Neutrophil (primary cell): ENCODE data around the gene ORMDL2.

ENCODE experiments used
- H3K27ac ChIP-seq: fragments of 200-600 bp; sonication (generic); 2 replicates; pipeline ENCODE4 v1.5.1; 2016; ENCODE audit warnings: mild to moderate bottlenecking, moderate library complexity
- H3K27me3 ChIP-seq: fragments of 200-600 bp; sonication (generic); 2 replicates; pipeline ENCODE4 v1.6.0; 2016; ENCODE audit warnings: mild to moderate bottlenecking
- H3K36me3 ChIP-seq: fragments of 200-600 bp; sonication (generic); 2 replicates; pipeline ENCODE4 v1.5.1; 2017
- H3K4me1 ChIP-seq, 2 experiments: fragments of 200-600 bp in 1 of 2; sonication (generic) in 1 of 2; 1 replicate in 1 of 2; 2 replicates in 1 of 2; pipeline versions ENCODE4 v1.5.1 to v1.6.1; 2013 to 2016; ENCODE audit warnings: low read depth in 1 of 2, low read length in 1 of 2, mild to moderate bottlenecking in 1 of 2, moderate library complexity in 1 of 2; ENCODE audit not compliant: control insufficient read depth in 1 of 2, insufficient read depth in 1 of 2
- H3K4me3 ChIP-seq, 2 experiments: fragments of 200-600 bp in 1 of 2; sonication (generic) in 1 of 2; 1 replicate in 1 of 2; 2 replicates in 1 of 2; pipeline ENCODE4 v1.5.1; 2013 to 2016; ENCODE audit warnings: low read depth in 1 of 2, low read length in 1 of 2, mild to moderate bottlenecking in 1 of 2, moderate library complexity in 1 of 2
- H3K9me3 ChIP-seq: fragments of 200-600 bp; sonication (generic); 2 replicates; pipeline ENCODE4 v1.5.1; 2016
- CTCF ChIP-seq: fragments of 200-600 bp; sonication (generic); IDR thresholded peaks from 2 replicates; pipeline ENCODE4 v1.5.1; 2016; ENCODE audit warnings: antibody characterized with exemption

Gene ORMDL2

GRCh38 chr12:55817345-55818139, at the start of gene ORMDL2, which contains the start of gene SARNP:
ORMDL2 (plus strand) TSS chr12:55818041; CDS start chr12:55819000, 959 bp downstream.
SARNP (minus strand) TSS chr12:55817724; CDS start chr12:55817701, 23 bp downstream.
- Histone ChIP-seq H3K27ac (peak within 1 kb of the TSS; percentile 85), H3K27me3 (no peaks in the 10 kb centered on the region), H3K9me3 (no peaks in the 10 kb centered on the region), H3K36me3 (peaks cover 48% of the 10 kb centered on the region), H3K4me1 (peaks cover 23 to 28% of the 10 kb centered on the region in 2 experiments), H3K4me3 (peak within 1 kb of the TSS; percentile 78 to 86)
- TF ChIP-seq CTCF = peak; percentile 11

- H3K4me3 ChIP-seq = no peak overlapping the region
- no peak for TF ChIP-seq CTCF
- no peaks in the 10 kb centered on the region for H3K9me3 ChIP-seq
- H3K4me1 ChIP-seq = peaks cover 6% of the 10 kb centered on the region in 2 experiments
- peaks cover 48% of the 10 kb centered on the region for H3K36me3 ChIP-seq
- no peak overlapping the region for H3K27ac ChIP-seq
- no peaks in the 10 kb centered on the region for H3K27me3 ChIP-seq
Measured at GRCh38 chr12:55771736-55772135, 46.1 kb upstream of the ORMDL2 start.

- TF ChIP-seq CTCF = no peak
- Histone ChIP-seq H3K9me3 (no peaks in the 10 kb centered on the region), H3K27me3 (no peaks in the 10 kb centered on the region), H3K4me3 (no peak overlapping the region), H3K4me1 (no peaks in the 10 kb centered on the region), H3K27ac (no peak overlapping the region), H3K36me3 (peaks cover 71% of the 10 kb centered on the region)
Measured at GRCh38 chr12:55777856-55778255, 40.0 kb upstream of the ORMDL2 start.

GRCh38 chr12:55780685-55781084, 37.2 kb upstream of the ORMDL2 start:
- H3K9me3 ChIP-seq = no peaks in the 10 kb centered on the region
- H3K36me3 ChIP-seq = peaks cover 88% of the 10 kb centered on the region
- H3K4me1 ChIP-seq = no peaks in the 10 kb centered on the region
- no peak for TF ChIP-seq CTCF
- H3K27ac ChIP-seq = peak overlapping the region; percentile 9
- no peaks in the 10 kb centered on the region for H3K27me3 ChIP-seq
- no peak overlapping the region for H3K4me3 ChIP-seq

GRCh38 chr12:55788546-55788945, 29.3 kb upstream of the ORMDL2 start:
- Histone ChIP-seq H3K4me1 (no peaks in the 10 kb centered on the region), H3K9me3 (no peaks in the 10 kb centered on the region), H3K27me3 (no peaks in the 10 kb centered on the region), H3K27ac (no peak overlapping the region), H3K36me3 (peaks cover 73% of the 10 kb centered on the region), H3K4me3 (no peak overlapping the region)
- no peak for TF ChIP-seq CTCF
